ENCODE measurements around the gene CCDC177. TPM values are rescaled to one million over a fixed set of nuclear protein-coding genes. Genes with fewer than 3 reads are reported as not detected.

Gene CCDC177
- total and polyA plus RNA-seq, 2 of the 8 experiments (the other 6 are each of a cell fraction or from before 2014, with no cell fraction given) = 0.62 to 2.8 TPM

GRCh38 chr14:69535230-69535848, 39.3 kb downstream of the CCDC177 start:
- no peak overlapping the region for H2BK120ac ChIP-seq (replicated peaks; ENCODE audit: low read depth, low read length)
- H4K91ac ChIP-seq (replicated peaks; ENCODE audit: insufficient read length, low read length) = no peak overlapping the region
- no peak overlapping the region for H2BK15ac ChIP-seq (ENCODE audit: low read length)
- no peaks in the 10 kb centered on the region for H3K23me2 ChIP-seq (ENCODE audit: low read depth, low read length)
- H3K9me3 ChIP-seq (ENCODE audit: insufficient read depth in 2 of 2, low read depth in 1 of 2, low read length in 1 of 2) = no peaks in the 10 kb centered on the region
- H2AFZ ChIP-seq (ENCODE audit: low read length) = no peak overlapping the region
- no peak overlapping the region for H3K18ac ChIP-seq (ENCODE audit: extremely low read depth, low read length)
- H3K4me3 ChIP-seq (ENCODE audit: extremely low read depth in 1 of 4, insufficient read depth in 2 of 4, low read depth in 3 of 4, low read length in 4 of 4) = no peak overlapping the region
- no peaks in the 10 kb centered on the region for H3K79me2 ChIP-seq (ENCODE audit: control insufficient read depth in 1 of 2, insufficient read depth in 2 of 2, low read length in 2 of 2)
- WGBS, 2 experiments (ENCODE audit: extremely low coverage in 1 of 2, insufficient coverage in 1 of 2, insufficient read length in 1 of 2, insufficient replicate concordance in 2 of 2, low coverage in 1 of 2, low lambda C conversion rate in 2 of 2, missing lambda C conversion rate in 1 of 2) = 8% methylated on average over 4 of the region's 4 CpGs; no CpG with 5 or more reads in 1 of the 2 experiments
- no peaks in the 10 kb centered on the region for H4K20me1 ChIP-seq (replicated peaks in 1 of 2; ENCODE audit: control insufficient read depth in 1 of 2, insufficient read depth in 2 of 2, low read length in 2 of 2)
- no peak overlapping the region for H3K56ac ChIP-seq (replicated peaks; ENCODE audit: insufficient read length, low read depth, low read length)
- FAIRE-seq (peak; percentile 98), DNase-seq (ENCODE audit: low read depth in 1 of 2, low spot score in 2 of 2) (peak in 1 of 2 experiments; percentile 71)
- no peak overlapping the region for H3K27ac ChIP-seq (ENCODE audit: low read depth, low read length)
- H4K5ac ChIP-seq (ENCODE audit: insufficient read length, low read depth, low read length) = no peak overlapping the region
- H2AK5ac ChIP-seq (ENCODE audit: low read depth, low read length) = no peak overlapping the region
- H2BK5ac ChIP-seq (ENCODE audit: low read depth, low read length) = no peak overlapping the region
- no peak overlapping the region for H3K14ac ChIP-seq (ENCODE audit: insufficient read length)
- H3K4me1 ChIP-seq (replicated peaks in 1 of 4; ENCODE audit: control insufficient read depth in 3 of 4, insufficient read depth in 4 of 4, low read length in 3 of 4) = no peaks in the 10 kb centered on the region
- no peak overlapping the region for H3K9ac ChIP-seq (replicated peaks in 1 of 4; ENCODE audit: extremely low read depth in 1 of 4, low read depth in 3 of 4, low read length in 3 of 4)
- no peaks in the 10 kb centered on the region for H3K27me3 ChIP-seq (replicated peaks in 1 of 4; ENCODE audit: control insufficient read depth in 3 of 4, extremely low read depth in 1 of 4, insufficient read depth in 3 of 4, low read length in 3 of 4)
- H2BK20ac ChIP-seq (ENCODE audit: low read length) = no peak overlapping the region
- POLR2A ChIA-PET (ENCODE audit: partially characterized antibody) = interaction anchor here (1.0 to 1.4 kb wide), 2 partner anchors 10 to 13 kb away, joined by 4 read pairs; no protein-coding TSS in a partner anchor
- H3K79me1 ChIP-seq (ENCODE audit: low read depth, low read length) = no peaks in the 10 kb centered on the region
- no peak overlapping the region for H2BK12ac ChIP-seq (ENCODE audit: low read depth, low read length)
- no peaks in the 10 kb centered on the region for H3K36me3 ChIP-seq (ENCODE audit: control insufficient read depth in 2 of 4, insufficient read depth in 4 of 4, low read length in 3 of 4)
- CTCF ChIA-PET (ENCODE audit: partially characterized antibody) = interaction anchor here (0.7 to 7.1 kb wide), 26 partner anchors 8 to 247 kb away, joined by 3 to 79 read pairs (median 5); partner anchors contain the start of gene CCDC177
- no peak overlapping the region for H4K8ac ChIP-seq (ENCODE audit: extremely low read depth, insufficient read depth, low read length)
- no peak overlapping the region for H3K4ac ChIP-seq (replicated peaks; ENCODE audit: insufficient read length, low read depth, low read length)
- H3K4me2 ChIP-seq (ENCODE audit: insufficient read depth in 1 of 2, low read depth in 2 of 2, low read length in 2 of 2) = no peak overlapping the region
- H3K23ac ChIP-seq (ENCODE audit: insufficient read length) = no peak overlapping the region
- TF ChIP-seq E2F6 (IDR thresholded peaks at IDR 0.05) (no peak), EGR1 (IDR thresholded peaks at IDR 0.05; ENCODE audit: borderline replicate concordance, low read depth, low read length) (0 out of 2 replicates have a peak, but pooled peaks have one; percentile 39), TEAD4 (IDR thresholded peaks at IDR 0.05; ENCODE audit: low read depth, low read length) (peak; percentile 75), JUN (IDR thresholded peaks at IDR 0.05; ENCODE audit: low read depth, low read length) (no peak), ZNF274 (IDR thresholded peaks at IDR 0.05; ENCODE audit: borderline replicate concordance, extremely low read depth, low read length) (no peak), CTCF (IDR thresholded peaks at IDR 0.05; ENCODE audit: control extremely low read depth in 1 of 3, insufficient read depth in 1 of 3, low read depth in 1 of 3, low read length in 3 of 3) (peak; percentile 73 to 91 (median 83)), HDAC2 (IDR thresholded peaks at IDR 0.05; ENCODE audit: borderline replicate concordance in 1 of 2, low read depth in 2 of 2, low read length in 2 of 2) (no peak), SIN3A (conservative IDR thresholded peaks at IDR 0.05 in 1 of 2, IDR thresholded peaks at IDR 0.05 in 1 of 2; ENCODE audit: low read depth in 1 of 2, low read length in 2 of 2) (no peak), BACH1 (IDR thresholded peaks at IDR 0.05; ENCODE audit: low read length) (no peak)
